Right lobe of liver (tissue), 6 donors: ENCODE results near the gene MYO1C. TPM values are rescaled to one million over a fixed set of nuclear protein-coding genes. Genes with fewer than 3 reads are reported as not detected.
"Not testable (repeated sequence)": the region's sequence is repeated elsewhere in the genome, so short reads cannot be mapped to it uniquely, and the experiment has no call there.

Source experiments
- ATAC-seq, 4 donors: fragments of 200-7000 bp; cut with Tn5 transposase; one replicate each; pipeline ENCODE4 v1.9.1; 2020; ENCODE audit warnings: mild to moderate bottlenecking in 4 of 4, moderate library complexity in 4 of 4
- DNase-seq, 3 donors: peaks; one replicate each; pipeline ENCODE4 v3.0.0-alpha.2; 2020
- H3K27ac ChIP-seq, 3 donors: fragments of 200-600 bp; one replicate each; pipeline ENCODE4 v1.8.0; 2022
- H3K27me3 ChIP-seq, 2 donors: fragments of 200-600 bp; one replicate each; pipeline ENCODE4 v1.8.0; 2022
- H3K36me3 ChIP-seq, 4 donors: fragments of 200-600 bp; sonication (generic) in 1 of 4; one replicate each; pipeline versions ENCODE4 v1.5.1 to v1.8.0; 2017 to 2022; ENCODE audit warnings: control low read depth in 1 of 4
- H3K4me1 ChIP-seq, 4 donors: fragments of 200-600 bp; sonication (generic) in 1 of 4; one replicate each; pipeline versions ENCODE4 v1.5.1 to v1.8.0; 2017 to 2022; ENCODE audit warnings: control low read depth in 1 of 4
- H3K4me3 ChIP-seq, 3 donors: fragments of 200-600 bp; one replicate each; pipeline ENCODE4 v1.8.0; 2022
- H3K9me3 ChIP-seq, 4 donors: fragments of 200-600 bp; sonication (generic) in 1 of 4; one replicate each; pipeline versions ENCODE4 v1.5.1 to v1.8.0; 2017 to 2022; ENCODE audit warnings: control low read depth in 1 of 4
- CTCF ChIP-seq, 4 donors: fragments of 200-600 bp in 3 of 4; fragments of 450-650 bp in 1 of 4; IDR thresholded peaks; one replicate each; pipeline versions ENCODE4 v1.5.1 to v1.8.0; 2016 to 2022; ENCODE audit warnings: antibody characterized with exemption in 4 of 4, mild to moderate bottlenecking in 2 of 4
- POLR2A ChIP-seq: fragments of 450-650 bp; IDR thresholded peaks from one replicate; pipeline ENCODE4 v1.6.1; 2017; ENCODE audit warnings: antibody characterized with exemption, mild to moderate bottlenecking
- WGBS: methylation state at CpG from one replicate; pipeline ENCODE4 v1.1.6; 2018; ENCODE audit warnings: low coverage, low lambda C conversion rate; ENCODE audit not compliant: insufficient coverage; ENCODE audit errors: missing lambda C conversion rate; 5-methylcytosine and 5-hydroxymethylcytosine counted together
- intact Hi-C, 2 donors: fragments of 100-400 bp; cut with DNase I; formaldehyde crosslinking; loops; one replicate each; pipeline versions ENCODE4 v1.11.2 to v1.14.1; 2022
- total RNA-seq, 6 experiments: library from RNA; depleted of rRNA in 2 of 6; stranded (reverse); fragments of >200 nt in 2 of 6; fragmentation: NEBNext Ultra II Directional in 3 of 6; extraction: Animal tissue kit (Norgen Biotek cat#: 25700) in 3 of 6; gene quantifications; one replicate each; pipeline versions ENCODE4 v1.1.0 to v1.2.4, GENCODE V29; 2016 to 2023
- donor health status: DM: no; HTN: yes; CAD: no.
- donor health status: DM: no; HTN: no; CAD: no.
- donor health status: DM: no; HTN: no; CAD: no.
- donor health status: DM: no; HTN: yes; CAD: no.
- donor health status: DM: no; HTN: yes; CAD: no.

MYO1C gene
- total RNA-seq, 6 experiments from 2014 or later = 56.6 to 94.7 (median 68.3) TPM

DNA sequence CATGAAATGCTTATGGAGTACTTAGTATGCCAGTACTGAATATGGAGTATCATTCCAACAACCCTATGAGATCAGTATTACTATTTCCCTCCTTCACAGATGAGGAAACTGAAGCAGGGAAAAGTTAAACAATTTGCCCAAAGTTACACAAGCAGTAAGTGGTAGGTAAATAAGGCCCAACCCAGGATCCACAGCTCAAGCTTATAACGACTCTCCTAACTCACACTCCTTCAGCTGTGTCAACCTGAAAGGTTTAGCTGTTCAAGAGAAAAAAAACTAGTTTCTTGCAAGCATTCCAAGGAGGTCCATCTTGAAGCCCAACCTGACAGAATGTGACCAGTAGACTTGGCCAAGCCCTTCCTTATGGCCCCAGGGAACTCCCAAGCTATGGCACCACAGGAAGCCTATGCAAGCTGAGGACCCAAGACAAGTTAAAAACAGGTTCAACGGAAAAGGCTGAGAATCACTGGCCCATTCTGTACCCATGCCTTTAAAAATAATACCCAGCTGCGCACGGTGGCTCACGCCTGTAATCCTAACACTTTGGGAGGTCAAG, 43.0 kb downstream of the MYO1C start:
- intact Hi-C loops = loop anchor here in 1 of 2 donors (10.0 kb wide), 1 partner anchor 85 kb away; no protein-coding TSS in a partner anchor
- peaks cover 0 to 22% (median 9%) of the 10 kb centered on the region in 4 donors for H3K4me1 ChIP-seq
- no peak for TF ChIP-seq CTCF (IDR thresholded peaks at IDR 0.05)
- no peak for TF ChIP-seq POLR2A
- no peaks in the 10 kb centered on the region for H3K36me3 ChIP-seq
- WGBS = 78% methylated on average over 5 of the region's 5 CpGs
- no peak overlapping the region for H3K27ac ChIP-seq
- no peak overlapping the region for H3K4me3 ChIP-seq
- no peaks in the 10 kb centered on the region for H3K9me3 ChIP-seq
- H3K27me3 ChIP-seq = no peaks in the 10 kb centered on the region
- ATAC-seq (peak in 1 of 4 donors; percentile 12), DNase-seq (no peak)

- TF ChIP-seq CTCF (IDR thresholded peaks at IDR 0.05) (no peak), POLR2A (no peak)
- H3K27me3 ChIP-seq = no peaks in the 10 kb centered on the region
- no peaks in the 10 kb centered on the region for H3K9me3 ChIP-seq
- no peak overlapping the region for H3K4me3 ChIP-seq
- no peaks in the 10 kb centered on the region for H3K4me1 ChIP-seq
- H3K36me3 ChIP-seq = no peaks in the 10 kb centered on the region
- ATAC-seq = peak; percentile 52 to 75 (median 64)
- intact Hi-C loops = loop anchor here in 1 of 2 donors (10.0 kb wide), 1 partner anchor 82 kb away; no protein-coding TSS in a partner anchor
- peak overlapping the region in 1 of 3 donors; percentile 18 for H3K27ac ChIP-seq
- WGBS = 54% methylated on average over 7 of the region's 7 CpGs
- DNase-seq = no peak
These were observed 45.4 kb downstream of the MYO1C start for GRCh38 chr17:1447052-1447451.

- Histone ChIP-seq H3K4me1 (no peaks in the 10 kb centered on the region), H3K27me3 (no peaks in the 10 kb centered on the region), H3K27ac (no peak overlapping the region), H3K36me3 (no peaks in the 10 kb centered on the region), H3K4me3 (no peak overlapping the region), H3K9me3 (no peaks in the 10 kb centered on the region)
- TF ChIP-seq POLR2A (no peak), CTCF (IDR thresholded peaks at IDR 0.05) (no peak)
- WGBS = 73% methylated on average over 6 of the region's 12 CpGs
- ATAC-seq (no peak), DNase-seq (no peak)
- intact Hi-C loops = loop anchor here in 1 of 2 donors (10.0 kb wide), 1 partner anchor 81 kb away; no protein-coding TSS in a partner anchor
These were observed 46.3 kb downstream of the MYO1C start for GRCh38 chr17:1446201-1446600.

DNA sequence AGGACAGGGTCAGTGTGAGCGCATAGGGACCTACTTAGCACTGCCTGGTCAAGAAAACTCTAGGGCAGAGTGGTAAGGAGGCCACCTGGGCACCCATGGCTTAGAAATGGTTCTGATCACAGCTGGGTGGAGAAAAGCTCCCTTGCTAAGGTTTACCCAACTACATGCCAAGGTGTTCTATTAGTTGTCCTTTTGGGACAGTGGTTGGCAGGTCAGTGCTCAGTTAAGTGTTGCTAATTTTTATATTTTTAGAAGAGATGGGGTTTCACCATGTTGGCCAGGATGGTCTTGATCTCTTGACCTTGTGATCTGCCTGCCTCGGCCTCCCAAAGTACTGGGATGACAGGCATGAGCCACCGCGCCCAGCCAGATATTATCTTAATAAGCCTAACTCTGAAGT, 46.8 kb downstream of the MYO1C start:
- H3K4me3 ChIP-seq, H3K4me1 ChIP-seq, ATAC-seq, H3K36me3 ChIP-seq, DNase-seq, H3K9me3 ChIP-seq, H3K27ac ChIP-seq, H3K27me3 ChIP-seq: not testable (repeated sequence)
- intact Hi-C loops = loop anchor here in 1 of 2 donors (10.0 kb wide), 1 partner anchor 81 kb away; no protein-coding TSS in a partner anchor
- WGBS = 100% methylated on average over 3 of the region's 4 CpGs

DNA sequence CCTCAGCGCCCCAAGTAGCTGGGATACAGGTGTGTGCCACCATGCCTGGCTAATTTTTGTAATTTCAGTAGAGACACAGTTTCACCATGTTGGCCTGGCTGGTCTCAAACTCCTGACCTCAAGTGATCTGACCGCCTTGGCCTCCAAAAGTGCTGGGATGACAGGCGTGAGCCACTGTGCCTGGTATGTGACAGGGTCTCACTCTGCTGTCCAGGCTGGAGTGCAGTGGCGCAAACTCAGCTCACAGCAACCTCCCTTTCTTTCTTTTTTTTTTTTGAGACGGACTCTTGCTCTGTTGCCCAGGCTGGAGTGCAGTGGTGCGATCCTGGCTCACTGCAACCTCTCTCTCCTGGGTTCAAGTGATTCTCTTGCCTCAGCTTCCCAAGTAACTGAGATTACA, 49.8 kb downstream of the MYO1C start:
- not testable (repeated sequence) for H3K4me3 ChIP-seq, H3K9me3 ChIP-seq, H3K36me3 ChIP-seq, H3K27me3 ChIP-seq, H3K27ac ChIP-seq, ATAC-seq, DNase-seq
- intact Hi-C loops = loop anchor here in 1 of 2 donors (10.0 kb wide), 1 partner anchor 78 kb away; no protein-coding TSS in a partner anchor
- H3K4me1 ChIP-seq = peaks cover 0 to 15% (median 3%) of the 10 kb centered on the region in 4 donors
- WGBS = 100% methylated on average over 1 of the region's 6 CpGs
